Spleen (tissue), 11 donors: ENCODE measurements around the gene SMAD7. TPM values are rescaled to one million over a fixed set of nuclear protein-coding genes. Genes with fewer than 3 reads are reported as not detected.
"Not testable (repeated sequence)": the region's sequence is repeated elsewhere in the genome, so short reads cannot be mapped to it uniquely, and the experiment has no call there.

Source experiments
- DNase-seq: peaks from one replicate; pipeline ENCODE4 v3.0.0-alpha.2; 2020
- H3K27ac ChIP-seq, 8 donors: fragments of 200-600 bp; sonication (generic) in 7 of 8; 1 replicate in 4 of 8; 2 replicates in 4 of 8; pipeline versions ENCODE4 v1.5.0 to v1.8.0; 2016 to 2021; ENCODE audit warnings: inconsistent platforms in 4 of 8, mild to moderate bottlenecking in 4 of 8, moderate library complexity in 1 of 8
- H3K27me3 ChIP-seq, 7 donors: fragments of 200-600 bp; sonication (generic) in 6 of 7; replicated peaks in 1 of 7; 1 replicate in 4 of 7; 2 replicates in 3 of 7; pipeline versions ENCODE4 v1.5.0 to v1.8.0; 2016 to 2021; ENCODE audit warnings: inconsistent platforms in 3 of 7, mild to moderate bottlenecking in 1 of 7
- H3K36me3 ChIP-seq, 6 donors: fragments of 200-600 bp; sonication (generic) in 5 of 6; 1 replicate in 4 of 6; 2 replicates in 2 of 6; pipeline versions ENCODE4 v1.5.0 to v1.8.0; 2016 to 2021; ENCODE audit warnings: inconsistent platforms in 2 of 6
- H3K4me1 ChIP-seq, 6 donors: fragments of 200-600 bp; sonication (generic) in 5 of 6; 1 replicate in 3 of 6; 2 replicates in 3 of 6; pipeline versions ENCODE4 v1.5.0 to v1.8.0; 2016 to 2021; ENCODE audit warnings: inconsistent platforms in 3 of 6
- H3K4me3 ChIP-seq, 8 donors: fragments of 200-600 bp; sonication (generic) in 7 of 8; 1 replicate in 4 of 8; 2 replicates in 4 of 8; pipeline versions ENCODE4 v1.5.0 to v1.8.0; 2016 to 2021; ENCODE audit warnings: inconsistent platforms in 4 of 8, mild to moderate bottlenecking in 4 of 8, moderate library complexity in 2 of 8
- H3K9me3 ChIP-seq, 8 donors: fragments of 200-600 bp; sonication (generic) in 7 of 8; 1 replicate in 4 of 8; 2 replicates in 4 of 8; pipeline versions ENCODE4 v1.5.0 to v1.8.0; 2016 to 2021; ENCODE audit warnings: inconsistent platforms in 4 of 8
- CTCF ChIP-seq, 11 experiments: fragments of 200-600 bp in 7 of 11; fragments of 450-650 bp in 4 of 11; sonication (generic) in 4 of 11; IDR thresholded peaks in 8 of 11; conservative IDR thresholded peaks in 3 of 11; 1 replicate in 7 of 11; 2 replicates in 4 of 11; pipeline versions ENCODE4 v1.4.0 to v1.8.0; 2016 to 2021; ENCODE audit warnings: antibody characterized with exemption in 11 of 11, inconsistent platforms in 4 of 11, mild to moderate bottlenecking in 1 of 11
- POLR2A ChIP-seq, 3 donors: fragments of 450-650 bp; IDR thresholded peaks; one replicate each; pipeline ENCODE4 v1.5.1; 2017; ENCODE audit warnings: antibody characterized with exemption in 3 of 3, mild to moderate bottlenecking in 1 of 3
- POLR2AphosphoS5 ChIP-seq, 3 donors: sonication (generic); formaldehyde crosslinking; IDR thresholded peaks; one replicate each; pipeline ENCODE4 v1.5.1; 2017; ENCODE audit warnings: antibody characterized with exemption in 3 of 3
- WGBS, 5 donors: extraction: QIAGEN DNeasy Blood & Tissue Kit in 3 of 5; methylation state at CpG; one replicate each; pipeline versions ENCODE4 v1.1.5 to v1.1.7; 2013 to 2018; 5-methylcytosine and 5-hydroxymethylcytosine counted together
- intact Hi-C: fragments of 100-400 bp; cut with DNase I; formaldehyde crosslinking; loops from one replicate; pipeline ENCODE4 v1.15.0; 2023; ENCODE audit warnings: low total_unique reads
- polyA plus RNA-seq, 3 donors: library from polyadenylated mRNA; stranded (reverse); fragments of 200-250 nt; gene quantifications; one replicate each; pipeline ENCODE4 v1.2.1, GENCODE V29; 2013
- total RNA-seq, 7 donors: library from RNA; depleted of rRNA in 3 of 7; stranded (reverse); fragments of >200 nt in 3 of 7; fragmentation: NEBNext Ultra II Directional in 4 of 7; extraction: Animal tissue kit (Norgen Biotek cat#: 25700) in 4 of 7; gene quantifications; one replicate each; pipeline versions ENCODE4 v1.1.0 to v1.2.1, GENCODE V29; 2016 to 2021
- donor health status: healthy with polysubstance abuse.
- donor health status: DM: no; HTN: no; CAD: no; lungs with moderate emphysema.
- donor health status: DM: no; HTN: no; CAD: no.
- donor health status: Bipolar disorder and iron deficiency.
- donor health status: healthy.
- donor health status: DM: no; HTN: no; CAD: no.
- donor health status: DM: yes; HTN: yes; CAD: no.

Gene SMAD7
- total and polyA plus RNA-seq, 10 donors, result 2.5 to 21.2 (median 15.2) TPM

- Histone ChIP-seq H3K36me3 (no peaks in the 10 kb centered on the region), H3K27me3 (no peaks in the 10 kb centered on the region), H3K4me1 (peaks cover 0 to 35% (median 17%) of the 10 kb centered on the region in 6 donors), H3K27ac (no peak overlapping the region), H3K9me3 (no peaks in the 10 kb centered on the region), H3K4me3 (no peak overlapping the region)
- TF ChIP-seq POLR2AphosphoS5 (IDR thresholded peaks at IDR 0.05), result no peak
- no peak for TF ChIP-seq POLR2A (IDR thresholded peaks at IDR 0.05)
- TF ChIP-seq CTCF (IDR thresholded peaks at IDR 0.05 in 8 of 11, conservative IDR thresholded peaks at IDR 0.05 in 3 of 11), result no peak
- intact Hi-C loops, result no loop called here
- 87 to 92% (median 91%) methylated on average over 20 to 23 of the region's 23 CpGs for WGBS, 5 donors
- no peak for DNase-seq
These were observed 79.2 kb downstream of the SMAD7 start for GRCh38 chr18:48871391-48872166.

GRCh38 chr18:48870926-48871325 lies 79.8 kb downstream of the SMAD7 start:
- H3K36me3 ChIP-seq, H3K4me3 ChIP-seq, H3K27ac ChIP-seq, H3K27me3 ChIP-seq, H3K9me3 ChIP-seq, intact Hi-C loops: not testable (repeated sequence)
- WGBS, 5 donors, result 91 to 96% (median 94%) methylated on average over 11 to 13 of the region's 13 CpGs
- peak; percentile 70 for DNase-seq
- H3K4me1 ChIP-seq, result peaks cover 0 to 36% (median 17%) of the 10 kb centered on the region in 6 donors
